SK-N-MC (cell line): ENCODE data around the gene CEMIP.

Experiments used
- EZH2 ChIP-seq: fragments of 200-600 bp; sonication (generic); IDR thresholded peaks from one replicate; pipeline ENCODE4 v1.6.1; 2017; ENCODE audit warnings: antibody characterized with exemption
- FOXP2 ChIP-seq: optimal IDR thresholded peaks from 2 replicates; pipeline ENCODE3; 2011; ENCODE audit warnings: mild to moderate bottlenecking, moderate library complexity; ENCODE audit not compliant: insufficient read depth; ENCODE audit errors: extremely low read length, control extremely low read depth
- POLR2AphosphoS5 ChIP-seq: IDR thresholded peaks from 2 replicates; pipeline ENCODE4 v1.6.1; 2012; ENCODE audit warnings: mild to moderate bottlenecking, low read depth, low read length, borderline replicate concordance

GRCh38 chr15:80870893-80871292 lies 91.7 kb downstream of the CEMIP start:
- TF ChIP-seq FOXP2 (no peak), POLR2AphosphoS5 (no peak), EZH2 (no peak)
